HG02852 (cell line): ENCODE results near the gene ISYNA1.

ENCODE experiments used
- ATAC-seq: cut with Tn5 transposase; IDR thresholded peaks from one replicate; pipeline ENCODE4 v1.9.1; 2021; ENCODE audit warnings: mild to moderate bottlenecking, moderate library complexity; ENCODE audit not compliant: unreplicated experiment

Gene ISYNA1

GRCh38 chr19:18468517-18468916 lies 30.6 kb upstream of the ISYNA1 start:
- ATAC-seq, result no peak

GRCh38 chr19:18467978-18468377 lies 30.0 kb upstream of the ISYNA1 start:
- ATAC-seq, result no peak

GRCh38 chr19:18466354-18466753 lies 28.4 kb upstream of the ISYNA1 start:
- no peak for ATAC-seq

GRCh38 chr19:18465964-18466339 lies 28.0 kb upstream of the ISYNA1 start:
- no peak for ATAC-seq

- no peak for ATAC-seq
Measured at GRCh38 chr19:18465214-18465963, 27.5 kb upstream of the ISYNA1 start.

- ATAC-seq, result no peak
Measured at GRCh38 chr19:18464646-18465045, 26.7 kb upstream of the ISYNA1 start.

- no peak for ATAC-seq
Measured at GRCh38 chr19:18461471-18461870, 23.5 kb upstream of the ISYNA1 start.

GRCh38 chr19:18460900-18461299 lies 23.0 kb upstream of the ISYNA1 start:
- no peak for ATAC-seq

GRCh38 chr19:18457483-18458331 lies 19.8 kb upstream of the ISYNA1 start:
- ATAC-seq, result no peak

- no peak for ATAC-seq
Measured at GRCh38 chr19:18456974-18457373, 19.0 kb upstream of the ISYNA1 start.

- no peak for ATAC-seq
Measured at GRCh38 chr19:18456279-18456678, 18.3 kb upstream of the ISYNA1 start.

GRCh38 chr19:18453269-18454024 lies 15.5 kb upstream of the ISYNA1 start:
- no peak for ATAC-seq

- no peak for ATAC-seq
Measured at GRCh38 chr19:18452386-18452785, 14.5 kb upstream of the ISYNA1 start.

GRCh38 chr19:18450931-18451836 lies 13.3 kb upstream of the ISYNA1 start:
- ATAC-seq, result no peak

GRCh38 chr19:18450021-18450930 lies 12.3 kb upstream of the ISYNA1 start:
- no peak for ATAC-seq

- no peak for ATAC-seq
Measured at GRCh38 chr19:18449552-18449951, 11.6 kb upstream of the ISYNA1 start.

- no peak for ATAC-seq
Measured at GRCh38 chr19:18446811-18447359, 9.0 kb upstream of the ISYNA1 start.

- ATAC-seq, result no peak
Measured at GRCh38 chr19:18446145-18446810, 8.3 kb upstream of the ISYNA1 start.
